Choroid plexus epithelial cell (primary cell): ENCODE measurements around the gene GNAQ.

ENCODE experiments used
- DNase-seq: peaks from one replicate; pipeline ENCODE4 v3.0.0-alpha.2; 2010; ENCODE audit warnings: low read depth
- H3K4me3 ChIP-seq: 2 replicates; pipeline ENCODE4 v1.5.1; 2011; ENCODE audit warnings: low read depth, mild to moderate bottlenecking, control low read depth, low read length, moderate library complexity
- CTCF ChIP-seq: conservative IDR thresholded peaks from 2 replicates; pipeline ENCODE4 v1.5.1; 2011; ENCODE audit warnings: low read depth, mild to moderate bottlenecking, control low read depth, inconsistent platforms, low read length, moderate library complexity

The GNAQ gene

GRCh38 chr9:77744841-77745430, 286.7 kb downstream of the GNAQ start:
- no peak for DNase-seq
- no peak overlapping the region for H3K4me3 ChIP-seq
- TF ChIP-seq CTCF: no peak

- DNase-seq: peak; percentile 71
- no peak for TF ChIP-seq CTCF
These were observed 288.2 kb downstream of the GNAQ start for GRCh38 chr9:77743386-77743785.

GRCh38 chr9:77738932-77739331, 292.7 kb downstream of the GNAQ start:
- no peak for TF ChIP-seq CTCF
- no peak for DNase-seq
- H3K4me3 ChIP-seq: no peak overlapping the region

More at GRCh38 chr9:77743386-77743785, 288.2 kb downstream of the GNAQ start:
- no peak overlapping the region for H3K4me3 ChIP-seq

- DNase-seq: peak; percentile 77
- H3K4me3 ChIP-seq: no peak overlapping the region
- TF ChIP-seq CTCF: no peak
These were observed 296.1 kb downstream of the GNAQ start for GRCh38 chr9:77735494-77735893.

- DNase-seq: no peak
- TF ChIP-seq CTCF: no peak
- no peak overlapping the region for H3K4me3 ChIP-seq
These were observed 299.7 kb downstream of the GNAQ start for GRCh38 chr9:77731930-77732329.

- H3K4me3 ChIP-seq: no peak overlapping the region
- DNase-seq: no peak
- TF ChIP-seq CTCF: no peak
These were observed 300.5 kb downstream of the GNAQ start for GRCh38 chr9:77731008-77731698.

GRCh38 chr9:77729177-77729576, 302.4 kb downstream of the GNAQ start:
- H3K4me3 ChIP-seq: no peak overlapping the region
- no peak for DNase-seq
- no peak for TF ChIP-seq CTCF
